Lung (tissue), 12 donors: ENCODE measurements around the gene NTNG2. TPM values are rescaled to one million over a fixed set of nuclear protein-coding genes. Genes with fewer than 3 reads are reported as not detected.
A peak's percentile ranks its signal among the peaks of the same experiment; 100 is the strongest.

Experiments
- ATAC-seq: fragments of 200-7000 bp; cut with Tn5 transposase; one replicate; pipeline ENCODE4 v1.9.1; 2020; ENCODE audit warnings: moderate number of reproducible peaks; ENCODE audit not compliant: insufficient read depth, low FRiP score
- DNase-seq, 3 donors: peaks; one replicate each; pipeline ENCODE4 v3.0.0-alpha.2; 2013 to 2017
- H3K27ac ChIP-seq, 2 donors: one replicate each; pipeline ENCODE4 v1.5.1; 2013; ENCODE audit warnings: mild to moderate bottlenecking in 2 of 2, moderate library complexity in 2 of 2, control low read depth in 1 of 2, inconsistent platforms in 1 of 2, low read depth in 1 of 2, low read length in 1 of 2
- H3K27me3 ChIP-seq, 3 donors: one replicate each; pipeline ENCODE4 v1.5.1; 2013; ENCODE audit warnings: low read length in 2 of 3; ENCODE audit not compliant: control insufficient read depth in 3 of 3, insufficient read depth in 3 of 3
- H3K36me3 ChIP-seq, 4 donors: one replicate each; pipeline ENCODE4 v1.5.1; 2013; ENCODE audit warnings: low read length in 4 of 4, mild to moderate bottlenecking in 1 of 4, moderate library complexity in 1 of 4; ENCODE audit not compliant: control insufficient read depth in 4 of 4, insufficient read depth in 4 of 4
- H3K4me1 ChIP-seq, 5 donors: one replicate each; pipeline ENCODE4 v1.5.1; 2013; ENCODE audit warnings: low read length in 5 of 5, mild to moderate bottlenecking in 2 of 5, moderate library complexity in 1 of 5; ENCODE audit not compliant: control insufficient read depth in 5 of 5, insufficient read depth in 5 of 5
- H3K4me3 ChIP-seq: one replicate; pipeline ENCODE4 v1.5.1; 2013; ENCODE audit warnings: mild to moderate bottlenecking, control low read depth, moderate library complexity
- H3K9ac ChIP-seq, 2 donors: one replicate each; pipeline ENCODE4 v1.5.1; 2013; ENCODE audit warnings: low read length in 2 of 2, control low read depth in 1 of 2; ENCODE audit not compliant: insufficient read depth in 1 of 2
- H3K9me3 ChIP-seq, 4 donors: one replicate each; pipeline ENCODE4 v1.5.1; 2013; ENCODE audit warnings: low read length in 3 of 4, mild to moderate bottlenecking in 1 of 4, moderate library complexity in 1 of 4; ENCODE audit not compliant: control insufficient read depth in 4 of 4, insufficient read depth in 3 of 4
- WGBS, 2 donors: extraction: QIAGEN DNeasy Blood & Tissue Kit; methylation state at CpG; one replicate each; pipeline ENCODE4 v1.1.7; 2013; 5-methylcytosine and 5-hydroxymethylcytosine counted together
- polyA plus RNA-seq, 2 donors: library from polyadenylated mRNA; stranded (reverse); fragments of 200-250 nt; gene quantifications; one replicate each; pipeline ENCODE4 v1.2.1, GENCODE V29; 2013
- total RNA-seq, 2 donors: library from RNA; depleted of rRNA in 1 of 2; stranded (reverse); fragments of >200 nt in 1 of 2; gene quantifications; one replicate each; pipeline ENCODE4 v1.2.1, GENCODE V29; 2014 to 2021
- TF ChIP-seq, protein P1 (sequence below): IDR thresholded peaks from 2 replicates; pipeline ENCODE4 v1.5.1; 2012; ENCODE audit warnings: mild to moderate bottlenecking; ENCODE audit errors: control extremely low read depth, extremely low read depth
- donor health status: control.
- donor health status: control.
- donor health status: Bipolar disorder and iron deficiency.
- donor health status: healthy.
- donor health status: DM: yes; HTN: yes; CAD: no.

The NTNG2 gene
- total and polyA plus RNA-seq, 4 donors = 2.2 to 4.4 (median 2.5) TPM

DNA sequence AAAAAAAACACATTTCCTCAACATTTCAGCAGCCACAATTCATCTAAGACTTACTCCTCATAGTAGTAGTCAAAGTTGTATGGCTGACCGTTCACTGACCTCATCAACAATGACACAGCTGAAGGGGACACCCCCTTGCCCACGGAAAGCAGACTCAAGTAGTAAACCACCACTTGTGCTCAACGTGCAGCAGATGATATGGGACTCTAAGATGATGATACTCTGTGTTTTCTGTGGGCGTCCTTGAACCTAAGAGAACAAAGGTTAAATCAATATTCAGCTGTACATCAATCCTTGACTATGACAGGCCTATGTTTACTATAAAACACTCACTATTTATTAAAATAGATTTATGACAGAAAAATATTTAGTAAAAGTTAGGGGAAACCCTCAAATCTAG lies 121.3 kb downstream of the NTNG2 start:
- peaks cover 0 to 2% (median 0%) of the 10 kb centered on the region in 4 donors for H3K9me3 ChIP-seq
- DNase-seq = no peak

DNA sequence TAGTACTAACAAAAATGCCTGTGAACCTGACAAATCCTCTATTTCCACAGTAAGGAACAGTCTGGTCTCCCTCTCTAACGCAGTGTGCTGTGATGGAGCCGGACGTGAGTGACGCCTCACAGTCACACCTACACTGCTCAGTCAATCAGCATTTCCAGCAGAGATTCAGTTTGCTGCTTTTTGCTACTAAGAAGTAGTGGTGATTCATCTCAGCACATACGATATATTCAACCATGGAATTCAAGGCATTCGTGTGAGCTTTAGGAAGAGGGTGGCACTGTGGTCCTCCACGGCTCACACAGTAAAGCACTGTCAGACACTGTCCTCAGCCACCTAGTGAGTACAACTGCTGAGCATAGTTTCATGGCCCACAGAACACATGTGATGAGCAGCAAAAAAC lies 122.0 kb downstream of the NTNG2 start:
- DNase-seq (no peak), ATAC-seq (no peak)
- TF ChIP-seq, protein P1, sequence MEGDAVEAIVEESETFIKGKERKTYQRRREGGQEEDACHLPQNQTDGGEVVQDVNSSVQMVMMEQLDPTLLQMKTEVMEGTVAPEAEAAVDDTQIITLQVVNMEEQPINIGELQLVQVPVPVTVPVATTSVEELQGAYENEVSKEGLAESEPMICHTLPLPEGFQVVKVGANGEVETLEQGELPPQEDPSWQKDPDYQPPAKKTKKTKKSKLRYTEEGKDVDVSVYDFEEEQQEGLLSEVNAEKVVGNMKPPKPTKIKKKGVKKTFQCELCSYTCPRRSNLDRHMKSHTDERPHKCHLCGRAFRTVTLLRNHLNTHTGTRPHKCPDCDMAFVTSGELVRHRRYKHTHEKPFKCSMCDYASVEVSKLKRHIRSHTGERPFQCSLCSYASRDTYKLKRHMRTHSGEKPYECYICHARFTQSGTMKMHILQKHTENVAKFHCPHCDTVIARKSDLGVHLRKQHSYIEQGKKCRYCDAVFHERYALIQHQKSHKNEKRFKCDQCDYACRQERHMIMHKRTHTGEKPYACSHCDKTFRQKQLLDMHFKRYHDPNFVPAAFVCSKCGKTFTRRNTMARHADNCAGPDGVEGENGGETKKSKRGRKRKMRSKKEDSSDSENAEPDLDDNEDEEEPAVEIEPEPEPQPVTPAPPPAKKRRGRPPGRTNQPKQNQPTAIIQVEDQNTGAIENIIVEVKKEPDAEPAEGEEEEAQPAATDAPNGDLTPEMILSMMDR = no peak
- H3K27ac ChIP-seq = no peak overlapping the region
- peaks cover 2 to 35% (median 12%) of the 10 kb centered on the region in 5 donors for H3K4me1 ChIP-seq
- no peak overlapping the region for H3K9ac ChIP-seq
- peaks cover 0 to 2% (median 0%) of the 10 kb centered on the region in 4 donors for H3K9me3 ChIP-seq
- peaks cover 15 to 44% (median 40%) of the 10 kb centered on the region in 4 donors for H3K36me3 ChIP-seq
- H3K4me3 ChIP-seq = no peak overlapping the region
- WGBS, 2 donors = 88 to 94% methylated on average over 7 of the region's 7 CpGs
- no peaks in the 10 kb centered on the region for H3K27me3 ChIP-seq

More for the DNA sequence above, 121.3 kb downstream of the NTNG2 start:
- Histone ChIP-seq H3K9ac (no peak overlapping the region), H3K27ac (no peak overlapping the region), H3K27me3 (no peaks in the 10 kb centered on the region), H3K4me1 (peaks cover 0 to 28% (median 12%) of the 10 kb centered on the region in 5 donors), H3K36me3 (peaks cover 15 to 50% (median 40%) of the 10 kb centered on the region in 4 donors), H3K4me3 (no peak overlapping the region)
- WGBS, 2 donors = 60 to 84% methylated on average over 4 of the region's 4 CpGs
- TF ChIP-seq, protein P1 = no peak
- ATAC-seq = no peak

DNA sequence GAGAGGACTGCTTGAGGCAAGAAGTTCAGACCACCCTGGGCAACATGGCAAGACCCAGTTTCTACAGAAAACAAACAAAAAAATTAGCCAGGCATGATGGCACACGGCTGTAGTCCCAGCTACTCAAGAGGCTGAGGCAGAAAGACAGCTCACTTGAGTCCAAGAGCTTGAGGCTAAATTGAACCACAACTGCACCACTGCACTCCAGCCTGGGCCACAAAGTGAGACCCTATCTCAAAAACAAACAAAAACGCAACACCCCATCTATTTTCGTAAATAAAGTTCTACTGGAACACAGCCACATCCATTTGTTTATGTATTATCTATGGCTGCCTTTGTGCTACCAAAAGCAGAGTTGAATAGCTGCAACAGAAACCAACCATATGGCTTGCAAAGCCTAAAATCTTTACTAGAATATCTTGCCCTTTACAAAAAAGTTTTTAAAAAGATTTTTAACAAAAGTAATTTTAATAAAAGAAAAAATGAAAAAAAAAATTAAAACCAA lies 125.5 kb downstream of the NTNG2 start:
- TF ChIP-seq, protein P1 = no peak
- WGBS, 2 donors = 66 to 86% methylated on average over 3 of the region's 3 CpGs

More for the DNA sequence above, 125.5 kb downstream of the NTNG2 start:
- Histone ChIP-seq H3K27ac (no peak overlapping the region), H3K9me3 (peaks cover 0 to 2% (median 0%) of the 10 kb centered on the region in 4 donors), H3K4me3 (no peak overlapping the region), H3K27me3 (no peaks in the 10 kb centered on the region), H3K36me3 (peaks cover 7 to 36% (median 28%) of the 10 kb centered on the region in 4 donors), H3K4me1 (peaks cover 2 to 47% (median 12%) of the 10 kb centered on the region in 5 donors), H3K9ac (no peak overlapping the region)
- ATAC-seq = no peak
- peak; percentile 79 to 99 (median 98) for DNase-seq
